GM12873 (cell line): Measurements from ENCODE around the gene RAD51B.

ENCODE experiments used
- CTCF ChIP-seq: IDR thresholded peaks from 2 replicates; pipeline ENCODE4 v1.5.1; 2012; ENCODE audit warnings: low read depth, mild to moderate bottlenecking, moderate library complexity, low read length, control low read depth; ENCODE audit not compliant: insufficient read depth; ENCODE audit errors: missing control alignments

The RAD51B gene

GRCh38 chr14:68047906-68048305 is 228.3 kb downstream of the RAD51B start:
- TF ChIP-seq CTCF = no peak

GRCh38 chr14:68050177-68050576 is 230.6 kb downstream of the RAD51B start:
- TF ChIP-seq CTCF = no peak

- TF ChIP-seq CTCF = no peak
Measured at GRCh38 chr14:68051146-68051545, 231.6 kb downstream of the RAD51B start.

GRCh38 chr14:68060198-68060597 is 240.6 kb downstream of the RAD51B start:
- TF ChIP-seq CTCF = no peak

- no peak for TF ChIP-seq CTCF
Measured at GRCh38 chr14:68062651-68063050, 243.1 kb downstream of the RAD51B start.

GRCh38 chr14:68065322-68065721 is 245.7 kb downstream of the RAD51B start:
- TF ChIP-seq CTCF = no peak

- no peak for TF ChIP-seq CTCF
Measured at GRCh38 chr14:68074765-68075381, 255.3 kb downstream of the RAD51B start.
